ENCODE measurements around the gene PRKRA. TPM values are rescaled to one million over a fixed set of nuclear protein-coding genes. Genes with fewer than 3 reads are reported as not detected.

Gene PRKRA
- total and polyA plus RNA-seq, 2 donors (not counting 3 experiments of a cell fraction or from before 2014, with no cell fraction given): 31.0 to 46.6 TPM

GRCh38 chr2:178383718-178384117 is 67.3 kb downstream of the PRKRA start:
- TF ChIP-seq FOS (IDR thresholded peaks at IDR 0.05; ENCODE audit: borderline replicate concordance, insufficient read depth, low read length) (no peak), CTCF (IDR thresholded peaks at IDR 0.05; ENCODE audit: extremely low read depth in 1 of 2, insufficient read depth in 1 of 2, low read depth in 1 of 2, low read length in 2 of 2) (no peak), MYC (IDR thresholded peaks at IDR 0.05; ENCODE audit: low read depth, low read length) (no peak), MAX (IDR thresholded peaks at IDR 0.05; ENCODE audit: insufficient read depth, insufficient read length) (no peak), EZH2 (IDR thresholded peaks at IDR 0.05; ENCODE audit: borderline replicate concordance, low read depth, low read length, severe bottlenecking) (no peak), POLR2AphosphoS5 (IDR thresholded peaks at IDR 0.05; ENCODE audit: insufficient read depth, low read depth, low read length) (no peak), GATA2 (IDR thresholded peaks at IDR 0.05; ENCODE audit: insufficient read depth, insufficient read length, low read depth, low read length) (no peak), JUN (IDR thresholded peaks at IDR 0.05; ENCODE audit: borderline replicate concordance, insufficient read depth, insufficient read length, low read depth) (no peak), POLR2A (IDR thresholded peaks at IDR 0.05; ENCODE audit: low read depth, low read length) (no peak)
- CTCF ChIA-PET: interaction anchor here (1.4 kb wide), 1 partner anchor 11 kb away, joined by 7 read pairs; no protein-coding TSS in a partner anchor

More at GRCh38 chr2:178383718-178384117, 67.3 kb downstream of the PRKRA start:
- H3K4me3 ChIP-seq (replicated peaks in 1 of 3; ENCODE audit: insufficient read depth in 1 of 3, low read depth in 1 of 3, low read length in 3 of 3): no peak overlapping the region
- no peaks in the 10 kb centered on the region for H3K9me3 ChIP-seq (replicated peaks; ENCODE audit: control insufficient read depth, insufficient read depth, low read length)
- H3K4me1 ChIP-seq (ENCODE audit: control insufficient read depth, extremely low read depth, insufficient read depth, low read length): peaks cover 9% of the 10 kb centered on the region
- no peak overlapping the region for H3K27ac ChIP-seq (ENCODE audit: insufficient read depth, low read depth, low read length)
- no peaks in the 10 kb centered on the region for H3K36me3 ChIP-seq (ENCODE audit: control insufficient read depth in 2 of 2, extremely low read depth in 1 of 2, insufficient read depth in 2 of 2, low read length in 2 of 2)
- DNase-seq (ENCODE audit: low read depth, low spot score) (no peak), FAIRE-seq (no peak)
- no peak overlapping the region for H3K4me2 ChIP-seq (ENCODE audit: insufficient read depth, low read length)
- H3K27me3 ChIP-seq (ENCODE audit: control insufficient read depth in 2 of 2, insufficient read depth in 2 of 2, low read length in 2 of 2): no peaks in the 10 kb centered on the region
- H3K79me2 ChIP-seq (ENCODE audit: control insufficient read depth, insufficient read depth, low read length): no peaks in the 10 kb centered on the region
- POLR2A ChIA-PET: no interaction called here
- no peak overlapping the region for H3K9ac ChIP-seq (replicated peaks; ENCODE audit: extremely low read depth, insufficient read depth, low read length)
- dilution Hi-C loops (cut with MboI; ENCODE audit: extremely low pct_ligation_motif_present, low sequenced_read_pairs): no loop called here
- H2AFZ ChIP-seq (ENCODE audit: low read depth, low read length): no peak overlapping the region
- H3K9me1 ChIP-seq (replicated peaks; ENCODE audit: control insufficient read depth, extremely low read depth, insufficient read depth, low read length): no peaks in the 10 kb centered on the region
- no peaks in the 10 kb centered on the region for H4K20me1 ChIP-seq (replicated peaks; ENCODE audit: control insufficient read depth, extremely low read depth, insufficient read depth, low read length)
- no TSS peak for BruUV-seq (replicated peaks)
- intact Hi-C loops (cut with micrococcal nuclease): no loop called here

Other genes starting within 250 kb of the PRKRA start
- gene PJVK, start 203 bp upstream of the PRKRA start, total RNA-seq: 1.4 and 1.8 TPM in 2 replicates
- gene PJVK, start 203 bp upstream of the PRKRA start, polyA plus RNA-seq: 1.3 TPM in 2 replicates
- gene FKBP7, start 27.4 kb upstream of the PRKRA start, total RNA-seq: 18.3 and 20.5 TPM in 2 replicates
- gene FKBP7, start 27.4 kb upstream of the PRKRA start, polyA plus RNA-seq: 9.4 and 11.2 TPM in 2 replicates
- 24.6 and 26.6 TPM in 2 replicates for gene PLEKHA3, start 29.3 kb upstream of the PRKRA start, total RNA-seq
- gene PLEKHA3, start 29.3 kb upstream of the PRKRA start, polyA plus RNA-seq: 2.7 and 4.1 TPM in 2 replicates

All from endothelial cell of umbilical vein (primary cell).